Brain microvascular endothelial cell (primary cell): ENCODE measurements around the gene WAS.
"Not testable (repeated sequence)": the region's sequence is repeated elsewhere in the genome, so short reads cannot be mapped to it uniquely, and the experiment has no call there.

ENCODE experiments used
- DNase-seq: peaks from one replicate; pipeline ENCODE4 v3.0.0-alpha.2; 2020
- H3K27ac ChIP-seq: fragments of 250-450 bp; sonication (Bioruptor Pico); 2 replicates; pipeline ENCODE4 v1.5.1; 2020; ENCODE audit warnings: mild to moderate bottlenecking, moderate library complexity
- H3K27me3 ChIP-seq: fragments of 250-450 bp; sonication (Bioruptor Pico); replicated peaks from 2 replicates; pipeline ENCODE4 v1.5.1; 2020; ENCODE audit warnings: mild to moderate bottlenecking
- H3K36me3 ChIP-seq: fragments of 250-450 bp; sonication (Bioruptor Pico); replicated peaks from 2 replicates; pipeline ENCODE4 v1.5.1; 2020; ENCODE audit warnings: mild to moderate bottlenecking
- H3K4me3 ChIP-seq: 2 replicates; pipeline ENCODE4 v1.5.1; 2011; ENCODE audit warnings: low read depth, mild to moderate bottlenecking, control low read depth, low read length, moderate library complexity
- CTCF ChIP-seq: IDR thresholded peaks from 2 replicates; pipeline ENCODE4 v1.5.1; 2011; ENCODE audit warnings: low read depth, mild to moderate bottlenecking, moderate library complexity, low read length, control low read depth, inconsistent platforms; ENCODE audit errors: missing control alignments
- in situ Hi-C: cut with HindIII; loops from 2 replicates; pipeline ENCODE4 v1.10.0; 2017; ENCODE audit warnings: low sequenced_read_pairs, low pct_ligation_motif_present

WAS gene

DNA sequence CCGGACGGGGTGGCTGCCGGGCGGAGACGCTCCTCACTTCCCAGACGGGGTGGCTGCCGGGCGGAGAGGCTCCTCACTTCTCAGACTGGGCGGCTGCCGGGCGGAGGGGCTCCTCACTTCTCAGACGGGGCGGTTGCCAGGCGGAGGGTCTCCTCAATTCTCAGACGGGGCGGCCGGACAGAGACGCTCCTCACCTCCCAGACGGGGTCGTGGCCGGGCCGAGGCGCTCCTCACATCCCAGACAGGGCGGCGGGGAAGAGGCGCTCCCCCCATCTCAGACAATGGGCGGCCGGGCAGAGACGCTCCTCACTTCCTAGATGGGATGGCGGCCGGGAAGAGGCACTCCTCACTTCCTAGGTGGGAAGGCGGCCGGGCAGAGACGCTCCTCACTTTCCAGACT, 23.9 kb upstream of the WAS start:
- H3K36me3 ChIP-seq, H3K27me3 ChIP-seq, in situ Hi-C loops, H3K27ac ChIP-seq, H3K4me3 ChIP-seq, DNase-seq: not testable (repeated sequence)

DNA sequence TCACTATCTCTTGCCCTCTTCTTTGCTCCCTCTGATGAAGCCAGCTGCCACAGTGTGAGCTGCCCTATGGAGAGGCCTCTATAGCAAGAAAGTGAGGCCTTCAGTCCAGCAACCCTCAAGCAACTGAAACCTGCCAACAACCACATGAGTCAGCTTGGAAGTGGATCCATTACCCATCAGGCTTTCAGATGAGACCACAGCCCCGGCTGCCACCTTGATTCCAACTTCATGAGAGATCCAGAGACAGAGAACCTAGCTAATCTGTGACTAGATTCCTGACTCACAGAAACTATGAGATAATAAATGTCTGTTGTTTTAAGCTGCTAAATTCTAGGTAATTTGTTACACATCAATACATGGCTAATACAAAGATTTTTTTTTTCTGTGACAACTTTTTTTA, 20.4 kb upstream of the WAS start:
- in situ Hi-C loops, result no loop called here
- DNase-seq, result no peak
- Histone ChIP-seq H3K27ac (no peak overlapping the region), H3K4me3 (no peak overlapping the region), H3K27me3 (no peaks in the 10 kb centered on the region), H3K36me3 (no peaks in the 10 kb centered on the region)
- no peak for TF ChIP-seq CTCF

GRCh38 chrX:48664156-48664555, 19.4 kb upstream of the WAS start:
- no peak overlapping the region for H3K4me3 ChIP-seq
- in situ Hi-C loops, result no loop called here
- TF ChIP-seq CTCF, result no peak
- DNase-seq, result no peak
- H3K36me3 ChIP-seq, result no peaks in the 10 kb centered on the region
- H3K27me3 ChIP-seq, result no peaks in the 10 kb centered on the region
- H3K27ac ChIP-seq, result no peak overlapping the region

DNA sequence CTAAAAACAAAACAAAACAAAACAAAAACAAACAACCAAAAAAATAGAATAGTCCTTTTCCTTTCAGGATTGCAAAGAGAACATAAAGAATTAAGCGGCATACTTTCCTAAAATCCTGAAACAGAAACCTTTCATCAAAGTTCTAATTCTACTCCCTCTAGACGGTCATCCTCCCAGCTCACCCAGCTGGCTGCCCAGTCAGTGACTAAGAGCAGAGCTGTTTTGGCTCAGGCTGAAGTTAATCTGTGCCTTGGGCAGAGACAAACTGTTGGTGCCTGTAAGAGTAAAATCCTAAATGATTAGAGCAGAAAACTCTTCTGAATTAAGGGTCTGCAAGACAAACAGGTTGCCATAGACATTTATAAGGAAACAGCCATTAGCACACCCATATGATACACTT, 17.6 kb upstream of the WAS start:
- peak; percentile 4 for DNase-seq
- Histone ChIP-seq H3K27me3 (no peaks in the 10 kb centered on the region), H3K27ac (no peak overlapping the region), H3K4me3 (no peak overlapping the region), H3K36me3 (no peaks in the 10 kb centered on the region)
- in situ Hi-C loops, result no loop called here
- TF ChIP-seq CTCF, result no peak

DNA sequence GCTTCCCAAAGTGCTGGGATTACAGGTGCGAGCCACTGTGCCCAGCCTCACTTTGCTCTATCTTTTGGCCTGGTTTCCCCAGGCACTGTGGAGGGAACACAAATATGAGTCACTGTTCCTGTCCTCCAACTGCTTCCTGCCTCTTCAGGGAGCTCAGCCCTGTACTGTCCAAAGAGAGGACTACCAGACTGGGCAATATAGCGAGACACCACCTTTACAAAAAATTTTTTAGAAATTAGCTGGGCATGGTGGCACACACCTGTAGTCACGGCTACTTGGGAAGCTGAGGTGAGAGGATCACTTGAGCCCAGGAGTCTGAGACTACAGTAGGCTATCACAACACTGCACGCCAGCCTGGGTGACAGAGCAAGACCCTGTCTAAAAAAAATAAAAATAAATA, 16.9 kb upstream of the WAS start:
- no peak for DNase-seq
- no peak overlapping the region for H3K27ac ChIP-seq
- no peak for TF ChIP-seq CTCF
- in situ Hi-C loops, result no loop called here
- H3K36me3 ChIP-seq, result no peaks in the 10 kb centered on the region
- no peaks in the 10 kb centered on the region for H3K27me3 ChIP-seq
- H3K4me3 ChIP-seq, result no peak overlapping the region

- Histone ChIP-seq H3K36me3 (no peaks in the 10 kb centered on the region), H3K27me3 (no peaks in the 10 kb centered on the region), H3K4me3 (no peak overlapping the region), H3K27ac (no peak overlapping the region)
- DNase-seq, result no peak
- in situ Hi-C loops, result no loop called here
- no peak for TF ChIP-seq CTCF
These were observed 16.1 kb upstream of the WAS start for GRCh38 chrX:48667509-48667908.

DNA sequence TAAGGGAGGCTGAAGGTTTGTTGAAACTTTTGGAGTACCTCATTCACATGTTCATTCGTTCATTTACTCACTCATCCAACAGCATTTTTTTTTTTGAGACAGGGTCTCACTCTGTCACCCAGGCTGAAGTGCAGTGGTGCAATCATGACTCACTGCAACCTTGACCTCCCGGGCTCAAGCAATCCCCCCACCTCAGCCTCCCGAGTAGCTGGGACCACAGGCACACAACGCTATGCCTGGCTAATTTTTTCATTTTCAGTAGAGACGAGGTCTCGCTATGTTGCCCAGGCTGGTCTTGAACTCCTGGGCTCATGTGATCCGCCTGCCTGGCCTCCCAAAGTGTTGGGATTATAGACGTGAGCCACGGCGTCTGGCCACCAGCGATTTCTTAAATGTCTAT, 15.4 kb upstream of the WAS start:
- H3K4me3 ChIP-seq, in situ Hi-C loops, DNase-seq, H3K27me3 ChIP-seq, H3K27ac ChIP-seq, H3K36me3 ChIP-seq: not testable (repeated sequence)
